ENCODE measurements around the gene GDI1.
"Not testable (repeated sequence)": the region's sequence is repeated elsewhere in the genome, so short reads cannot be mapped to it uniquely, and the experiment has no call there.

The GDI1 gene

GRCh38 chrX:154436983-154437752, at the start of gene GDI1:
TSS of gene GDI1 (plus strand) at chrX:154437154. CDS start at chrX:154437255, 101 bp downstream.
- DNase-seq (ENCODE audit: low read depth in 2 of 2): peak; percentile 27 to 33

GRCh38 chrX:154388094-154388493, 48.9 kb upstream of the GDI1 start:
- not testable (repeated sequence) for DNase-seq (ENCODE audit: low read depth in 2 of 2)

GRCh38 chrX:154388649-154389048, 48.3 kb upstream of the GDI1 start:
- not testable (repeated sequence) for DNase-seq (ENCODE audit: low read depth in 2 of 2)

- DNase-seq (ENCODE audit: low read depth in 2 of 2): not testable (repeated sequence)
These were observed 46.9 kb upstream of the GDI1 start for GRCh38 chrX:154389812-154390747.

- DNase-seq (ENCODE audit: low read depth in 2 of 2): not testable (repeated sequence)
These were observed 40.6 kb upstream of the GDI1 start for GRCh38 chrX:154396363-154396762.

GRCh38 chrX:154396973-154397887, 39.7 kb upstream of the GDI1 start:
- peak; percentile 56 to 61 for DNase-seq (ENCODE audit: low read depth in 2 of 2)

- DNase-seq (ENCODE audit: low read depth in 2 of 2): peak; percentile 78 to 83
These were observed 38.9 kb upstream of the GDI1 start, which contains the start of gene RPL10 for GRCh38 chrX:154397888-154398667. TSS of gene RPL10 (plus strand) at chrX:154398377. CDS start at chrX:154398520, 143 bp downstream.

- peak; percentile 60 to 61 for DNase-seq (ENCODE audit: low read depth in 2 of 2)
These were observed 38.1 kb upstream of the GDI1 start for GRCh38 chrX:154398668-154399526.

GRCh38 chrX:154399527-154400368, 37.2 kb upstream of the GDI1 start:
- no peak for DNase-seq (ENCODE audit: low read depth in 2 of 2)

GRCh38 chrX:154400369-154400817, 36.6 kb upstream of the GDI1 start:
- DNase-seq (ENCODE audit: low read depth in 2 of 2): not testable (repeated sequence)

GRCh38 chrX:154401045-154401799, 35.7 kb upstream of the GDI1 start:
- DNase-seq (ENCODE audit: low read depth in 2 of 2): no peak

- DNase-seq (ENCODE audit: low read depth in 2 of 2): no peak
These were observed 34.9 kb upstream of the GDI1 start for GRCh38 chrX:154401918-154402621.

- no peak for DNase-seq (ENCODE audit: low read depth in 2 of 2)
These were observed 34.3 kb upstream of the GDI1 start for GRCh38 chrX:154402622-154403127.

GRCh38 chrX:154403192-154403591, 33.8 kb upstream of the GDI1 start:
- DNase-seq (ENCODE audit: low read depth in 2 of 2): no peak

GRCh38 chrX:154403858-154404257, 33.1 kb upstream of the GDI1 start:
- no peak for DNase-seq (ENCODE audit: low read depth in 2 of 2)

GRCh38 chrX:154404625-154405192, 32.2 kb upstream of the GDI1 start:
- no peak for DNase-seq (ENCODE audit: low read depth in 2 of 2)
